Measurements from ENCODE around the gene RFX3.

RFX3 gene

DNA sequence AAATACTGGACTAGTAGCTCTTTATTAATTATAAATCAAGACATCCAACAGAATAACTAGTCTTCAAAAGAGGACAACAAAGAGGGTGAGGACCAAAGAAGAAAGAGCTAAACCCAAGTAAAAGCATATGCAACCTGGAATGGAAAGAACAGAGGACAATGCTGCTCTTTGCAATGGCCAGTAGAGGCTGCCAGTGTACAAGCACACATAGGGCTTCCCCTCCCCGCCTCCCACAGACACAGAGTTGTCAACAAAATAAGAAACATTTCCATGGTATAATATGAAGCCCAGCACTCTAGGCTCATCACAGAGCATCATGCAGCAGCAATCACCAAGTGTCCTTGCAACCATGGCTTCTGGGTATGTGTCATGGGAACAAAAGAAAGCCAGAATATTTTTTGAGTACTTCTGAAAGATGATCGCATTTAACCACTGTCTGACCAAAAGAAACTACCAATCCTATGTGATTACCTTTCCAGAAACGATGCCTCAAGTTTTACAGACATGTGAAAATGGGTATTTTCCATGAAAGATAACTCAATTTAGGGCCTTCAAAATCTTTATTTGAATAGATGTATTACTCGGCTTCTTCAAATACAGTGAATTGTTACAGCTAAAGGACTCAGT is 58.1 kb downstream of the RFX3 start:
- no peak overlapping the region for H3K27ac ChIP-seq
- TF ChIP-seq, protein P1, sequence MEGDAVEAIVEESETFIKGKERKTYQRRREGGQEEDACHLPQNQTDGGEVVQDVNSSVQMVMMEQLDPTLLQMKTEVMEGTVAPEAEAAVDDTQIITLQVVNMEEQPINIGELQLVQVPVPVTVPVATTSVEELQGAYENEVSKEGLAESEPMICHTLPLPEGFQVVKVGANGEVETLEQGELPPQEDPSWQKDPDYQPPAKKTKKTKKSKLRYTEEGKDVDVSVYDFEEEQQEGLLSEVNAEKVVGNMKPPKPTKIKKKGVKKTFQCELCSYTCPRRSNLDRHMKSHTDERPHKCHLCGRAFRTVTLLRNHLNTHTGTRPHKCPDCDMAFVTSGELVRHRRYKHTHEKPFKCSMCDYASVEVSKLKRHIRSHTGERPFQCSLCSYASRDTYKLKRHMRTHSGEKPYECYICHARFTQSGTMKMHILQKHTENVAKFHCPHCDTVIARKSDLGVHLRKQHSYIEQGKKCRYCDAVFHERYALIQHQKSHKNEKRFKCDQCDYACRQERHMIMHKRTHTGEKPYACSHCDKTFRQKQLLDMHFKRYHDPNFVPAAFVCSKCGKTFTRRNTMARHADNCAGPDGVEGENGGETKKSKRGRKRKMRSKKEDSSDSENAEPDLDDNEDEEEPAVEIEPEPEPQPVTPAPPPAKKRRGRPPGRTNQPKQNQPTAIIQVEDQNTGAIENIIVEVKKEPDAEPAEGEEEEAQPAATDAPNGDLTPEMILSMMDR (conservative IDR thresholded peaks at IDR 0.05): peak; percentile 99
- no peak for TF ChIP-seq ZFX (IDR thresholded peaks at IDR 0.05)

DNA sequence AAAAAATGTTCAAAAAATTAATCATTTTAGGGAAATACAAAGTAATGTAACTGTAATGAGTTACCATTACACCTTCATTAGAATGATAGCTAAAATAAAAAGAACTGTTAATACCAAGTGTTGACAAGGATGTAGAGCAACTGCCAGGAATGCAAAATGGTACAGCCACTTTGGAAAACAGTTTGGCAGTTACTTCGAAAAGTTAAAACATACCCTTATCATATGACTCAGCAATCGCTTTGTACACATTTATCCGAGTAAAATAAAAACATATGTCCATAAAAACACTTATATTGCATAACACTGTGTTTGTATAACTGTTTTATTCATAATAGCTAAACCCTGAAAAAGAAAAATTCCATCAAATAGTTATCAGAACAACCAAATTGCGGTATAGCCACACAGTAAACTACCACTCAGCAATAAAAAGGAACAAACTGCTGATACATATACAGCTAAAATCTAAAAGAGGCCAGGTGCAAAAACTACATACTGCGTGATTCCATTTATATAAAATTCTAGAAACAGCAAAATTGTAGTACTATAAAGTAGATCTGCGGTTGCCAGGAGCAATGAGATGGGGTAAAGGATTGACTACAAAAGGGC is 61.7 kb downstream of the RFX3 start:
- no peak overlapping the region for H3K27ac ChIP-seq
- TF ChIP-seq ZFX (IDR thresholded peaks at IDR 0.05): no peak
- TF ChIP-seq, protein P1 (conservative IDR thresholded peaks at IDR 0.05): no peak

GRCh38 chr9:3458806-3459475 is 66.9 kb downstream of the RFX3 start:
- H3K27ac ChIP-seq: no peak overlapping the region
- TF ChIP-seq, protein P1 (conservative IDR thresholded peaks at IDR 0.05): no peak
- no peak for TF ChIP-seq ZFX (IDR thresholded peaks at IDR 0.05)

DNA sequence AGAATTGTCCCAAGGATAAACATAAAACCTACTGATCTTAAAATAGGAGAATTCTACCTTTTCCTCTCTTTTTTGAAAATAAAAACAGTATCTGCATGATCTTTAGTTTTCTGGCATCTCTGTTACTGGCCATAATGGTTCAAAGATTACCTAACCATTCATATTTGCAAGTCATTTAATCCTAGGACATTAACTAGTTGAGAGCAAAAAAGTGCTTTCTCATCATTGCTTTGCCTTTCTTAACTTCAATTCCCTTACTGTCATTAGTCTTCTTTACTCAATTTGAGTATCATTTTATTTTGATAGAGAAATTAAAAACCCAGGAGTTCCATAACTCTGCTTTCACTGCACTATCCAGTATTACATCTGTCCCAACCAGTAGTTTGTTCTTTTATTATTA is 68.6 kb downstream of the RFX3 start:
- TF ChIP-seq, protein P1 (conservative IDR thresholded peaks at IDR 0.05): no peak
- no peak for TF ChIP-seq ZFX (IDR thresholded peaks at IDR 0.05)
- no peak overlapping the region for H3K27ac ChIP-seq

DNA sequence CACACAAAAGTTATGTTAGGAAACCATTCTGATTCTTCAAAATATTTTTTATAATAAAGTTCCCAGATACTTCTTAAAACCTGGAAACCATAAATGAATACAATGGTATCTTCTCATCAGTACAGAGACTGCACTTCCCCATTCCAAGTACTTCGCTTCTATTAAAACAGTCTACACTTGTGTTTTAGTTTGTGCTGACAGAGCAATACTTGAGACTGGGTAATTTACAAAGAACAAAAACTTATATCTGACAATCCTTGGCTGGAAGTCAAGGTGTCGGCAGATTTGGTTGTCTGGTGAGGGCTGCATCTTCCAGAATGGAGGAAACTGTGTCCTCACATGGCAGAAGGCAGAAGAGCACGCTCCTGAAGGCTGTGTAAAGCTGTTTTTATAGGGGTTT is 70.1 kb downstream of the RFX3 start:
- TF ChIP-seq, protein P1 (conservative IDR thresholded peaks at IDR 0.05): no peak
- no peak for TF ChIP-seq ZFX (IDR thresholded peaks at IDR 0.05)
- no peak overlapping the region for H3K27ac ChIP-seq

DNA sequence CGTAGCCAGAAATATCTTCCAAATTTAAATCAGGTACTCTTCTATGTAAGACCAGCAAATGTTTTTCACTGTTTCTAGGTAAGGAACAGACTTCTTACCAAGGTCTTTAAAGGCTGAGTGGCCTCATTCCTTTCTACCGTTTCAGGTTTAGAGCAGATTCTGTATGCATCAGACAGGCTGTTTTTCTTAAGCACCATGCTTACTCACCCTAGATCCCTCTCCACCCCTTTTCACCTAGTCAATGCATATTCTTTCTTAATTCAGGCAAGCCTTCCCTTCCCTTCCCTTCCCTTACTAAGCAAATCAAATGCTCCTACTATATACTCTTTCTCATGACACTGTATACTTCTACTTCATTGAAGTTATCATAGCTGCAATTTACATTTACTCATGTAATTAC is 70.7 kb downstream of the RFX3 start:
- no peak overlapping the region for H3K27ac ChIP-seq
- TF ChIP-seq, protein P1 (conservative IDR thresholded peaks at IDR 0.05): no peak
- TF ChIP-seq ZFX (IDR thresholded peaks at IDR 0.05): no peak

DNA sequence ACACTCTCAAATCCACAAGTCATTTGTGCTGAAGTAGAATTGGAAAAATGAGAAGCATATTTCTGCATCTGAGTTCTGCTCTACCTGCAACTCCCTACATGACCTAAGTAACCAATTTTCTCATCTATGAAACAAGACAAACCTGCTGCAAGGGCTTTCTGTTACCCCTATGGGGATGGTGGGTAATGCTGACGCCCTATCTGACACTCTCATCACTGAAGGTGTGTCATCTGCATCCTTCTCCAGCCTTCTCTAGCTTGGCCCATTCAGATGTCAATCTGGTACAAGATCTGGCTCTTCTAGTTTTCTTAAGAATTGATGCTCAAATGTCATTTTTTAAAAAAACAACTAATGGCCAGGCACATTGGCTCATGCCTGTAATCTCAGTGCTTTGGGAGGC is 73.8 kb downstream of the RFX3 start:
- TF ChIP-seq, protein P1 (conservative IDR thresholded peaks at IDR 0.05): no peak
- no peak for TF ChIP-seq ZFX (IDR thresholded peaks at IDR 0.05)

More for the DNA sequence above, 73.8 kb downstream of the RFX3 start:
- H3K27ac ChIP-seq: no peak overlapping the region

Data from C4-2B (cell line).